Uterus (tissue), 4 donors: ENCODE data around the gene RIPPLY3. TPM values are rescaled to one million over a fixed set of nuclear protein-coding genes. Genes with fewer than 3 reads are reported as not detected.
"Not testable (repeated sequence)": the region's sequence is repeated elsewhere in the genome, so short reads cannot be mapped to it uniquely, and the experiment has no call there.

ENCODE experiments used
- DNase-seq, 2 donors: peaks; one replicate each; pipeline ENCODE4 v3.0.0-alpha.2; 2019 to 2020
- H3K27ac ChIP-seq, 2 donors: fragments of 200-600 bp; sonication (generic); 1 replicate in 1 of 2; 2 replicates in 1 of 2; pipeline ENCODE4 v1.5.1; 2016 to 2018
- H3K27me3 ChIP-seq, 2 donors: fragments of 200-600 bp; sonication (generic); one replicate each; pipeline ENCODE4 v1.5.1; 2018 to 2019; ENCODE audit warnings: control low read depth in 1 of 2
- H3K36me3 ChIP-seq, 2 donors: fragments of 200-600 bp; sonication (generic); one replicate each; pipeline ENCODE4 v1.5.1; 2019; ENCODE audit warnings: control low read depth in 1 of 2
- H3K4me1 ChIP-seq, 2 donors: fragments of 200-600 bp; sonication (generic); one replicate each; pipeline ENCODE4 v1.5.1; 2018 to 2019; ENCODE audit warnings: control low read depth in 1 of 2
- H3K4me3 ChIP-seq, 2 donors: fragments of 200-600 bp; sonication (generic); 1 replicate in 1 of 2; 2 replicates in 1 of 2; pipeline ENCODE4 v1.5.1; 2018 to 2019; ENCODE audit warnings: mild to moderate bottlenecking in 1 of 2
- H3K9me3 ChIP-seq, 2 donors: fragments of 200-600 bp; sonication (generic); one replicate each; pipeline ENCODE4 v1.5.1; 2019; ENCODE audit warnings: control low read depth in 1 of 2
- CTCF ChIP-seq, 4 experiments: fragments of 200-600 bp in 2 of 4; fragments of 450-650 bp in 2 of 4; sonication (generic) in 2 of 4; IDR thresholded peaks; one replicate each; pipeline ENCODE4 v1.5.1; 2016 to 2019; ENCODE audit warnings: antibody characterized with exemption in 4 of 4, mild to moderate bottlenecking in 2 of 4, moderate library complexity in 1 of 4
- POLR2A ChIP-seq, 2 donors: fragments of 450-650 bp; IDR thresholded peaks; one replicate each; pipeline ENCODE4 v1.6.1; 2016; ENCODE audit warnings: antibody characterized with exemption in 2 of 2, mild to moderate bottlenecking in 1 of 2, moderate library complexity in 1 of 2
- intact Hi-C: fragments of 100-400 bp; cut with DNase I; formaldehyde crosslinking; loops from one replicate; pipeline ENCODE4 v1.15.1; 2023; ENCODE audit warnings: low total_unique reads
- total RNA-seq, 4 donors: library from RNA; depleted of rRNA in 3 of 4; stranded (reverse); fragments of >200 nt in 3 of 4; gene quantifications; one replicate each; pipeline versions ENCODE4 v1.1.0 to v1.2.4, GENCODE V29; 2014 to 2023
- donor health status: DM: yes; HTN: yes; CAD: no.

Gene RIPPLY3
- total RNA-seq, 4 donors from 2014 or later, result 0.62 TPM; not detected in 3

DNA sequence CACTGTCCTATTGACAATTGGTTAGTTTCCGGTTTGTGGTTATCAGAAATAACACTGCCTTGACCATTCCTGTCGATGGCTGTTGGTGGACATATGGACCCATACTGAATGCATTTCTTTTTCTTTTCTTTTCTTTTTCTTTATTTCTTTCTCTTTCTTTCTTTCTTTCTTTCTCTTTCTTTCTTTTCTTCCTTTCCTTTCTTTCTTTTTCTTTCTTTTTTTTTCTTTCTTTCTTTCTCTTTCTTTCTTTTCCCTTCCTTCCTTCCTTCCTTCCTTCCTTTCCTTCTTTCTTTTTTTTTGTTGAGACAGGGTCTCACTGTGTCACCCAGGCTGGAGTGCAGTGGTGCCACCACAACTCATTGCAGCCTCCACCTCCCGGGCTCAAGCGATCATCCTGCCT is 24.4 kb downstream of the RIPPLY3 start:
- no peaks in the 10 kb centered on the region for H3K4me1 ChIP-seq
- no peak for TF ChIP-seq CTCF (IDR thresholded peaks at IDR 0.05)
- TF ChIP-seq POLR2A (IDR thresholded peaks at IDR 0.05), result no peak
- H3K27ac ChIP-seq, result no peak overlapping the region
- no peak for DNase-seq
- intact Hi-C loops, result no loop called here
- H3K36me3 ChIP-seq, result no peaks in the 10 kb centered on the region
- no peaks in the 10 kb centered on the region for H3K9me3 ChIP-seq
- no peaks in the 10 kb centered on the region for H3K27me3 ChIP-seq
- H3K4me3 ChIP-seq, result no peak overlapping the region

- Histone ChIP-seq H3K9me3 (no peaks in the 10 kb centered on the region), H3K4me3 (no peak overlapping the region), H3K4me1 (no peaks in the 10 kb centered on the region), H3K27me3 (no peaks in the 10 kb centered on the region), H3K36me3 (no peaks in the 10 kb centered on the region), H3K27ac (no peak overlapping the region)
- no peak for DNase-seq
- TF ChIP-seq CTCF (IDR thresholded peaks at IDR 0.05) (no peak), POLR2A (IDR thresholded peaks at IDR 0.05) (no peak)
- intact Hi-C loops, result no loop called here
These were observed 25.8 kb downstream of the RIPPLY3 start for GRCh38 chr21:37032293-37032692.

DNA sequence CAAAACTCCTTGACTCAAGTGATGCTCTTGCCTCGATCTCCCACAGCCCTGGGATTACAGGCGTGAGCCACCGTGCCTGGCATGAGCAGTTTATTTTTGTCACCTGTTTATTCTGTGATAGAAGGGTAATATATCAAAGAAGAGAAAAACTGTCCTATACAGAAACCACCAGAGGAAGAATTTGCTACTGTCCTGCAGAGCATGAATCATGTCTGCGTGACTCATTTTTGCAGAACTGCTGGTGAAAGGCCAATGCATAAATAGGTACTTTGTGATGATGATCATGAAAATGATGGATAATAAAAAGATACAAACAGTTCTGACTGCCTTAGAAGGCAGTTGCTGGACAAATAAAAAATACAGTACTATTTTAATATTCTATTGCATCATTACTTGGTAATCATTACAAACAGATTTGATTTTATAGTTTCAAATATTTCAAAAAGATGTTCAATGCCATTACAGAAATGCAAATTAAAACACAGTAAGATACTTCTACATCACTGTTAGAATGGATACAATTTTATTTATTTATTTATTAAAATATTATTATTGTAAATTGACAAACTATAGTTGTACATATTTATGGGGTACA is 26.5 kb downstream of the RIPPLY3 start:
- intact Hi-C loops, result no loop called here
- DNase-seq, result no peak
- H3K36me3 ChIP-seq, result no peaks in the 10 kb centered on the region
- no peak overlapping the region for H3K27ac ChIP-seq
- no peak overlapping the region for H3K4me3 ChIP-seq
- no peaks in the 10 kb centered on the region for H3K4me1 ChIP-seq
- no peaks in the 10 kb centered on the region for H3K27me3 ChIP-seq
- H3K9me3 ChIP-seq, result no peaks in the 10 kb centered on the region
- TF ChIP-seq POLR2A (IDR thresholded peaks at IDR 0.05), result no peak
- no peak for TF ChIP-seq CTCF (IDR thresholded peaks at IDR 0.05)

DNA sequence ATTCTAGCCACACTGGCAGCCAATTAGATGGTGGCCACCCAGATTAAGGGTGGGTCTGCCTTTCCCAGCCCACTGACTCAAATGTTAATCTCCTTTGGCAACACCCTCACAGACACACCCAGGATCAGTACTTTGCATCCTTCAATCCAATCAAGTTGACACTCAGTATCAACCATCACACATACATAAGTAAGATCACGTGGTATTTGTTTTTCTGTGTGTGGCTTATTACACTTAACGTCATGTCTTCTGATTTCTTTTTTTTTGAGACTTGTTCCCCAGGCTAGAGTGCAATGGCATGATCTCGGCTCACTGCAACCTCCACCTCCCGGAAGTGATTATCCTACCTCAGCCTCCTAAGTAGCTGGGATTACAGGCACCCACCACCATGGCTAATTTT is 27.9 kb downstream of the RIPPLY3 start:
- H3K36me3 ChIP-seq, H3K4me3 ChIP-seq, H3K4me1 ChIP-seq, DNase-seq, H3K27me3 ChIP-seq, H3K9me3 ChIP-seq, intact Hi-C loops, H3K27ac ChIP-seq: not testable (repeated sequence)

DNA sequence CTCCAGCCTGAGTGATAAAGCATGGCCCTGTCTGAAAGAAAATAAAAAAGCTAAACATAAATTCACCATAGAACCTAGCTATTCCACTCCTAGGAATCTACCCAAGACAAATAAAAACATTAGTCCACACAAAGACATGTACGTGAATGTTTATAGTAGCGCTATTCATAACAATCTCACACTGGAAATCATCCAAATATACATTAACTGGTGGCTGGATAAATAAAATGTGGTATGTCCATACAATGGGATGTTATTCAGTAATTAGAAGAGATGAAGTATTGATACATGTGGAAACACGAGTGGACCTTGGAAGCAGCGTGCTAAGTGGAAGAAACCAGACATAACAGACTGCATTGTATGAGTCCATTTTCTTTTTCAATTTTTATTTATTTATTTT is 29.7 kb downstream of the RIPPLY3 start:
- Histone ChIP-seq H3K4me3 (no peak overlapping the region), H3K9me3 (no peaks in the 10 kb centered on the region), H3K27ac (no peak overlapping the region), H3K4me1 (no peaks in the 10 kb centered on the region), H3K36me3 (no peaks in the 10 kb centered on the region), H3K27me3 (no peaks in the 10 kb centered on the region)
- intact Hi-C loops, result no loop called here
- no peak for DNase-seq
- TF ChIP-seq POLR2A (IDR thresholded peaks at IDR 0.05) (no peak), CTCF (IDR thresholded peaks at IDR 0.05) (no peak)
